ENCODE results near the gene CPAMD8. TPM values are rescaled to one million over a fixed set of nuclear protein-coding genes. Genes with fewer than 3 reads are reported as not detected.

The CPAMD8 gene
- total and polyA plus RNA-seq, 9 of the 15 experiments (the other 6 are each of a cell fraction or from before 2014, with no cell fraction given) = 0.20 to 2.1 (median 1.3) TPM

- TF ChIP-seq MGA (IDR thresholded peaks at IDR 0.05) = peak; percentile 94
- TF ChIP-seq HMBOX1 (IDR thresholded peaks at IDR 0.05) = no peak
- peak; percentile 26; the same call in 1 of the 2 replicates for TF ChIP-seq PATZ1 (CRISPR knock-in tag; IDR thresholded peaks at IDR 0.05; ENCODE audit: borderline replicate concordance)
- TF ChIP-seq PTTG1 (tag; IDR thresholded peaks at IDR 0.05; ENCODE audit: low read depth) = no peak
- TF ChIP-seq GMEB1 (CRISPR knock-in tag; IDR thresholded peaks at IDR 0.05) = peak; percentile 50; the same call in 1 of the 2 replicates
- TF ChIP-seq ZNF143 (CRISPR knock-in tag; IDR thresholded peaks at IDR 0.05) = no peak
- TF ChIP-seq ZNF263 (CRISPR knock-in tag; IDR thresholded peaks at IDR 0.05; ENCODE audit: borderline replicate concordance) = no peak
- TF ChIP-seq BACH1 (tag; IDR thresholded peaks at IDR 0.05) = no peak; the same call in 1 of the 2 replicates
- no peak for TF ChIP-seq HIVEP1 (CRISPR knock-in tag; IDR thresholded peaks at IDR 0.05)
- no peak for TF ChIP-seq RAD51 (IDR thresholded peaks at IDR 0.05; ENCODE audit: borderline replicate concordance, low read depth)
- TF ChIP-seq ZNF586 (CRISPR knock-in tag; conservative IDR thresholded peaks at IDR 0.05) = peak; percentile 69; the same call in 1 of the 2 replicates
Measured at GRCh38 chr19:16889883-16890460, 136.6 kb downstream of the CPAMD8 start (continued).
